Glomerular endothelial cell (primary cell): ENCODE data around the gene RNF4. TPM values are rescaled to one million over a fixed set of nuclear protein-coding genes. Genes with fewer than 3 reads are reported as not detected.
"Not testable (repeated sequence)": the region's sequence is repeated elsewhere in the genome, so short reads cannot be mapped to it uniquely, and the experiment has no call there.

Experiments used
- DNase-seq: peaks from one replicate; pipeline ENCODE4 v3.0.0-alpha.2; 2011; ENCODE audit warnings: low read depth, low spot score; ENCODE audit errors: extremely low read depth
- total RNA-seq: library from RNA; depleted of rRNA; stranded (reverse); fragments of >200 nt; gene quantifications from 2 replicates; pipeline ENCODE4 v1.2.3, GENCODE V29; 2015

Gene RNF4
- total RNA-seq, 1 donor from 2014 or later: 59.9 TPM

- no peak for DNase-seq
These were observed 11.2 kb upstream of the RNF4 start for GRCh38 chr4:2457481-2458295.

- no peak for DNase-seq
These were observed 10.1 kb upstream of the RNF4 start for GRCh38 chr4:2458546-2459491.

- no peak for DNase-seq
These were observed 9.1 kb upstream of the RNF4 start for GRCh38 chr4:2459589-2460349.

GRCh38 chr4:2461246-2461960, 7.5 kb upstream of the RNF4 start:
- no peak for DNase-seq

GRCh38 chr4:2462218-2462991, 6.5 kb upstream of the RNF4 start:
- DNase-seq: no peak

GRCh38 chr4:2462992-2463762, 5.7 kb upstream of the RNF4 start:
- no peak for DNase-seq

- DNase-seq: no peak
These were observed 3.9 kb upstream of the RNF4 start for GRCh38 chr4:2465032-2465431.

- not testable (repeated sequence) for DNase-seq
These were observed 3.4 kb upstream of the RNF4 start for GRCh38 chr4:2465544-2465943.

- DNase-seq: no peak
These were observed 482 bp downstream of the RNF4 start for GRCh38 chr4:2469192-2469984.

- no peak for DNase-seq
These were observed 1.9 kb downstream of the RNF4 start for GRCh38 chr4:2470791-2471190.

GRCh38 chr4:2472187-2472586, 3.3 kb downstream of the RNF4 start:
- DNase-seq: no peak

- DNase-seq: no peak
These were observed 9.3 kb downstream of the RNF4 start for GRCh38 chr4:2478229-2478628.

- DNase-seq: no peak
These were observed 11.7 kb downstream of the RNF4 start for GRCh38 chr4:2480649-2481048.

- DNase-seq: no peak
These were observed 13.3 kb downstream of the RNF4 start for GRCh38 chr4:2482192-2482591.

- DNase-seq: no peak
These were observed 13.8 kb downstream of the RNF4 start for GRCh38 chr4:2482693-2483092.

- DNase-seq: no peak
These were observed 14.3 kb downstream of the RNF4 start for GRCh38 chr4:2483237-2483636.

GRCh38 chr4:2484185-2484584, 15.3 kb downstream of the RNF4 start:
- no peak for DNase-seq

GRCh38 chr4:2484993-2485392, 16.1 kb downstream of the RNF4 start:
- DNase-seq: no peak
